Fibroblast of lung (primary cell): ENCODE results near the gene DCPS. TPM values are rescaled to one million over a fixed set of nuclear protein-coding genes. Genes with fewer than 3 reads are reported as not detected.

Experiments
- DNase-seq, 2 donors: peaks; one replicate each; pipeline versions ENCODE4 v3.0.0 to v3.0.0-alpha.2; 2010; ENCODE audit warnings: low read depth in 2 of 2
- H2AFZ ChIP-seq: 2 replicates; pipeline ENCODE4 v1.5.1; 2012; ENCODE audit warnings: low read length, control low read depth, inconsistent platforms
- H3K27ac ChIP-seq: 2 replicates; pipeline ENCODE4 v1.5.1; 2011; ENCODE audit warnings: low read length, control low read depth; ENCODE audit not compliant: insufficient read depth
- H3K27me3 ChIP-seq: 2 replicates; pipeline ENCODE4 v1.5.1; 2011; ENCODE audit warnings: mild to moderate bottlenecking, low read length; ENCODE audit not compliant: control insufficient read depth, insufficient read depth
- H3K36me3 ChIP-seq: 2 replicates; pipeline ENCODE4 v1.5.1; 2011; ENCODE audit warnings: low read length; ENCODE audit not compliant: control insufficient read depth, insufficient read depth
- H3K4me1 ChIP-seq: 2 replicates; pipeline ENCODE4 v1.5.1; 2011; ENCODE audit warnings: low read length; ENCODE audit not compliant: control insufficient read depth, insufficient read depth; ENCODE audit errors: extremely low read depth
- H3K4me2 ChIP-seq: 2 replicates; pipeline ENCODE4 v1.5.1; 2011; ENCODE audit warnings: low read length, control low read depth; ENCODE audit not compliant: insufficient read depth; ENCODE audit errors: extremely low read depth
- H3K4me3 ChIP-seq, 4 experiments: fragments of 200-600 bp in 1 of 4; sonication (generic) in 1 of 4; replicated peaks in 1 of 4; 2 replicates each; pipeline ENCODE4 v1.5.1; 2011 to 2016; ENCODE audit warnings: low read length in 4 of 4, low read depth in 3 of 4, mild to moderate bottlenecking in 3 of 4, control low read depth in 2 of 4, inconsistent platforms in 1 of 4, mixed read lengths in 1 of 4; ENCODE audit not compliant: insufficient read depth in 1 of 4; ENCODE audit errors: control extremely low read depth in 1 of 4
- H3K79me2 ChIP-seq: 2 replicates; pipeline ENCODE4 v1.5.1; 2012; ENCODE audit warnings: mild to moderate bottlenecking, low read length, inconsistent platforms; ENCODE audit not compliant: control insufficient read depth, insufficient read depth
- H3K9ac ChIP-seq: 2 replicates; pipeline ENCODE4 v1.5.1; 2011; ENCODE audit warnings: mild to moderate bottlenecking, low read length, control low read depth; ENCODE audit not compliant: insufficient read depth
- H3K9me3 ChIP-seq: 2 replicates; pipeline ENCODE4 v1.5.1; 2012; ENCODE audit warnings: low read depth, low read length; ENCODE audit not compliant: control insufficient read depth, insufficient read depth
- H4K20me1 ChIP-seq: 2 replicates; pipeline ENCODE4 v1.5.1; 2011; ENCODE audit warnings: low read length; ENCODE audit not compliant: control insufficient read depth, insufficient read depth; ENCODE audit errors: extremely low read depth
- CTCF ChIP-seq, 2 donors: IDR thresholded peaks in 1 of 2; conservative IDR thresholded peaks in 1 of 2; 1 replicate in 1 of 2; 2 replicates in 1 of 2; pipeline ENCODE4 v1.5.1; 2011 to 2012; ENCODE audit warnings: low read length in 2 of 2, control low read depth in 1 of 2, inconsistent platforms in 1 of 2, low read depth in 1 of 2, mild to moderate bottlenecking in 1 of 2
- EZH2 ChIP-seq: IDR thresholded peaks from 2 replicates; pipeline ENCODE4 v1.5.1; 2012; ENCODE audit warnings: low read length, control low read depth, mild to moderate bottlenecking; ENCODE audit errors: missing control alignments
- polyA plus RNA-seq, 2 donors: library from polyadenylated mRNA; depleted of rRNA in 1 of 2; stranded (reverse) in 1 of 2; unstranded in 1 of 2; fragments of >200 nt; gene quantifications; 2 replicates each; pipeline ENCODE4 v1.2.1, GENCODE V29; 2011 to 2012; ENCODE audit warnings: missing spikeins in 1 of 2
- total RNA-seq: library from RNA; depleted of rRNA; stranded (reverse); fragments of >200 nt; gene quantifications from 2 replicates; pipeline ENCODE4 v1.2.1, GENCODE V29; 2014

DCPS gene
- total and polyA plus RNA-seq, 2 donors (not counting 1 experiment from before 2014, with no cell fraction given) = 13.0 to 22.7 TPM

- H3K79me2 ChIP-seq = no peaks in the 10 kb centered on the region
- H3K4me3 ChIP-seq = no peak overlapping the region
- H2AFZ ChIP-seq = no peak overlapping the region
- no peak overlapping the region for H3K27ac ChIP-seq
- no peaks in the 10 kb centered on the region for H4K20me1 ChIP-seq
- TF ChIP-seq EZH2 (no peak), CTCF (conservative IDR thresholded peaks at IDR 0.05 in 1 of 2, IDR thresholded peaks at IDR 0.05 in 1 of 2; ENCODE audit: low read depth in 1 of 2, low read length in 2 of 2) (no peak)
- no peak overlapping the region for H3K9ac ChIP-seq
- peaks cover 2% of the 10 kb centered on the region for H3K4me1 ChIP-seq
- H3K9me3 ChIP-seq = no peaks in the 10 kb centered on the region
- H3K4me2 ChIP-seq = no peak overlapping the region
- peaks cover 11% of the 10 kb centered on the region for H3K36me3 ChIP-seq
- H3K27me3 ChIP-seq = no peaks in the 10 kb centered on the region
- no peak for DNase-seq
These were observed 15.6 kb upstream of the DCPS start for GRCh38 chr11:126288237-126288636.

- Histone ChIP-seq H3K27ac (no peak overlapping the region), H3K4me1 (no peaks in the 10 kb centered on the region), H3K36me3 (peaks cover 14% of the 10 kb centered on the region), H3K27me3 (no peaks in the 10 kb centered on the region), H2AFZ (no peak overlapping the region), H3K4me3 (no peak overlapping the region), H3K9ac (no peak overlapping the region), H3K9me3 (no peaks in the 10 kb centered on the region), H4K20me1 (no peaks in the 10 kb centered on the region), H3K79me2 (no peaks in the 10 kb centered on the region), H3K4me2 (no peak overlapping the region)
- TF ChIP-seq EZH2 (no peak), CTCF (conservative IDR thresholded peaks at IDR 0.05 in 1 of 2, IDR thresholded peaks at IDR 0.05 in 1 of 2; ENCODE audit: low read depth in 1 of 2, low read length in 2 of 2) (no peak)
- DNase-seq = no peak
These were observed 13.0 kb upstream of the DCPS start for GRCh38 chr11:126290887-126291286.

GRCh38 chr11:126293726-126294125 is 10.1 kb upstream of the DCPS start:
- Histone ChIP-seq H3K9me3 (no peaks in the 10 kb centered on the region), H3K4me2 (no peak overlapping the region), H2AFZ (no peak overlapping the region), H3K27ac (no peak overlapping the region), H3K36me3 (peaks cover 14% of the 10 kb centered on the region), H3K9ac (no peak overlapping the region), H3K79me2 (no peaks in the 10 kb centered on the region), H3K4me3 (no peak overlapping the region), H3K4me1 (no peaks in the 10 kb centered on the region), H3K27me3 (no peaks in the 10 kb centered on the region), H4K20me1 (no peaks in the 10 kb centered on the region)
- TF ChIP-seq EZH2 (no peak), CTCF (conservative IDR thresholded peaks at IDR 0.05 in 1 of 2, IDR thresholded peaks at IDR 0.05 in 1 of 2; ENCODE audit: low read depth in 1 of 2, low read length in 2 of 2) (no peak)
- no peak for DNase-seq
